Fibroblast of villous mesenchyme (primary cell): Measurements from ENCODE around the gene CTNNA1. TPM values are rescaled to one million over a fixed set of nuclear protein-coding genes. Genes with fewer than 3 reads are reported as not detected.
"Not testable (repeated sequence)": the region's sequence is repeated elsewhere in the genome, so short reads cannot be mapped to it uniquely, and the experiment has no call there.

Experiments
- DNase-seq: peaks from one replicate; pipeline ENCODE4 v3.0.0-alpha.2; 2010; ENCODE audit warnings: low read depth
- H3K4me3 ChIP-seq: 2 replicates; pipeline ENCODE4 v1.5.1; 2011; ENCODE audit warnings: low read depth, mild to moderate bottlenecking, low read length
- total RNA-seq: library from RNA; depleted of rRNA; stranded (reverse); fragments of >200 nt; gene quantifications from 2 replicates; pipeline ENCODE4 v1.2.3, GENCODE V29; 2012
- TF ChIP-seq, protein P1 (sequence below): IDR thresholded peaks from 2 replicates; pipeline ENCODE4 v1.5.1; 2012; ENCODE audit warnings: low read depth, mild to moderate bottlenecking, low read length; ENCODE audit not compliant: insufficient read depth

Gene CTNNA1
- total RNA-seq, 1 donor, result 461 TPM

DNA sequence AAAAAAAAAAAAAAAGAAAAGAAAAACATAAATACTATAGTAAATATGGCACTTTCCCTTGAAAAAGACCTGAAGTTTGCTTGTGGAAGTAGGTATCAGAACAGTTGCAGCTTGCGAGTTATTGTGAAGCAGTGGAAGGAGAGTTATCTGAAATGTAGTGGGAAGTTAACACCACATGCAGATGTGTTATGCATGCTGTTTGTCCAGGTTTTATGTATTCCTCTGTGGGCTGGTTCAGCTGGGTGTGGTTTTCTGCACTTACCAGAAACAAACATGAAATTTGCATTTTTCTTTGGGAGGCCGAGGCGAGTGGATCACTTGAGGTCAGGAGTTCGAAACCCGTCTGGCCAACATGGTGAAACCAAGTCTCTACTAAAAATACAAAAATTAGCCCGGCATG, 42.1 kb upstream of the CTNNA1 start:
- TF ChIP-seq, protein P1, sequence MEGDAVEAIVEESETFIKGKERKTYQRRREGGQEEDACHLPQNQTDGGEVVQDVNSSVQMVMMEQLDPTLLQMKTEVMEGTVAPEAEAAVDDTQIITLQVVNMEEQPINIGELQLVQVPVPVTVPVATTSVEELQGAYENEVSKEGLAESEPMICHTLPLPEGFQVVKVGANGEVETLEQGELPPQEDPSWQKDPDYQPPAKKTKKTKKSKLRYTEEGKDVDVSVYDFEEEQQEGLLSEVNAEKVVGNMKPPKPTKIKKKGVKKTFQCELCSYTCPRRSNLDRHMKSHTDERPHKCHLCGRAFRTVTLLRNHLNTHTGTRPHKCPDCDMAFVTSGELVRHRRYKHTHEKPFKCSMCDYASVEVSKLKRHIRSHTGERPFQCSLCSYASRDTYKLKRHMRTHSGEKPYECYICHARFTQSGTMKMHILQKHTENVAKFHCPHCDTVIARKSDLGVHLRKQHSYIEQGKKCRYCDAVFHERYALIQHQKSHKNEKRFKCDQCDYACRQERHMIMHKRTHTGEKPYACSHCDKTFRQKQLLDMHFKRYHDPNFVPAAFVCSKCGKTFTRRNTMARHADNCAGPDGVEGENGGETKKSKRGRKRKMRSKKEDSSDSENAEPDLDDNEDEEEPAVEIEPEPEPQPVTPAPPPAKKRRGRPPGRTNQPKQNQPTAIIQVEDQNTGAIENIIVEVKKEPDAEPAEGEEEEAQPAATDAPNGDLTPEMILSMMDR, result no peak
- no peak for DNase-seq
- H3K4me3 ChIP-seq, result no peak overlapping the region

DNA sequence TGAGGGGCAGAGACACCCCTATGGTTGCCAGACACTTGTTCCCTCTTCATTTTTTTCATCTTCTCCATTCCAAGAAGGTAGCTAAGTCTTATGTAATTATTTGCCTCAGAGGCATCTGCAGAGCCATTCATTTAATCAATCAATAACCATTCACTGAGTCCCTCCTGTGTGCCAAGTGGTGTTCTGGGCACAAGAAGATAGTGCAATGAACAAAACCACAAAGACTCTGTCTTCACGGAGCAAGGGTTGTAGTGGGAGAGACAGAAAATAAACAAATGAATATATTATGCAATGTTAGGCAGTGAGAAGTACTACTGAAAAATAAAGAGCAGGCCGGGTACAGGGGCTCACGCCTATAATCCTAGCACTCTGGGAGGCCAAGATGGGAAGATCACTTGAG, 41.4 kb upstream of the CTNNA1 start:
- peak; percentile 24 for DNase-seq
- TF ChIP-seq, protein P1, result no peak
- no peak overlapping the region for H3K4me3 ChIP-seq

DNA sequence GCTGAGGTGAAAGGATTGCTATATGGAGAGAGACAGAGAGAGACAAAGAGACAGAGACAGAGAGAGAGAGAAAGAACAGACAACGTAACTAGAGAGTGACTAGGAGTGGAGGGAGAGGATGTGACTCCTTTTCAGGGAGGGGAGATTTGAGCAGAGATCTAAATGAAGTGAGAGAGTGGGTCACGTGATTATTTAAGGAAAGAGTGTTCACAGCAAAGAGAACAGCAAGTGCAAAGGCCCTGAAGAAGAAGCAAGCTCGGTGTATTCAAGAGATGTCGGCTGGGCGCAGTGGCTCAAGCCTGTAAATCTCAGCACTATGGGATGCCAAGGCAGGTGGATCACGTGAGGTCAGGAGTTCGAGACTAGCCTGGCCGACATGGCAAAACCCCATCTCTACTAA, 40.9 kb upstream of the CTNNA1 start:
- TF ChIP-seq, protein P1, result no peak
- DNase-seq, result no peak
- H3K4me3 ChIP-seq, result no peak overlapping the region

DNA sequence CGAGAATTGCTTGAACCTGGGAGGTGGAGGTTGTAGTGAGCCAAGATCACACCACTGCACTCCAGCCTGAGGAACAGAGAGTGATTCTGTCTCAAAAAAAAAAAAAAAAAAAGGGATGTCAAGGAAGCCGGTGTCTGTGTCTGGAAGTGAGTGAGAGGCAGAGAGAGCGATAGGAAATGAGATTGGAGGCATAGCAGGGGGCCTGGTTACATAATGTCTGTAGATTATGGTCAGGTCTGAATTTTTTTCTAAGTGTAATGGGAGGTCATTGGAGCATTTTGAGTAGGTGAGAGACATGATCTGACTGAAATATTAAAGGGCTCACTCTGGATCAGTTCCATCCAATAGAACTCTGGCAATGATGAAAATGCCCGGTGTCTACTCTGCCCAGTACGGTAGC, 40.4 kb upstream of the CTNNA1 start:
- TF ChIP-seq, protein P1, result no peak
- no peak overlapping the region for H3K4me3 ChIP-seq
- no peak for DNase-seq

DNA sequence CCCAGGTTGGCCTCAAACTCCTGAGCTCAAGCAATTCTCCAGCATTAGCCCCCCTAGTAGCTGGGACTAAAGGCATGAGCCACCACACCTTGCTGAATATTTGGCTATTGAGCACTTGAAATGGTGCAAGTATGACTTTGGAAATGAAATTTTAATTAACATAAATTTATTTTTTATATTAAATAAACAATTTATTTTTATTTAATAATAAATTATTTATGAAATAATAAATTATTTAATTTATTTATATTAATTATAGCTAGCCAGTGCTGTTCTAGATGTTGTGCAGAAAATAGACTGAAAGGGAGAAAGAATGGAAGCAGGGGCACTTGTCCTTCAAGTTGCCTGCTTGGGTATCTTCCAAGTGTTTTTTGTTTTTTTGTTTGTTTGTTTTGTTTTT, 40.0 kb upstream of the CTNNA1 start:
- TF ChIP-seq, protein P1, result no peak
- no peak overlapping the region for H3K4me3 ChIP-seq
- DNase-seq, result no peak

DNA sequence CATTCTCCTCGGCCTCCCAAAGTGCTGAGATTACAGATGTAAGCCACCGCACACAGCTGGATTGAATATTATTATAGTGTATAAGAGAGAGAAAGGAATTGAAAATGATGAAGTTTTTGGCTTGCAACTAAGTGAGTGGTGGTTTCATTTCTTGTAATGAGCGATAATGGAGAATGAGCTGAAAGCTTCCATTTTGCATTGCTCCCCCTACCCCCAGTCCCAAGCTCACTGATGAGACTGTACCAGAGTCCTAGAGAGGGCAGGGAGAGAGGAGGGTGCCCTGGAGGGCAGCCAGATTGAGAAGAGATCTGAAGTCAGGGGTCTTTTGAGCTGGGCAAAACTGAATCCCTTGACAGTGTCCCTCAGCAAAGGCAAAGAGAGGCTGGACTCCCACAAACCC, 38.5 kb upstream of the CTNNA1 start:
- DNase-seq, result no peak
- H3K4me3 ChIP-seq, result no peak overlapping the region
- TF ChIP-seq, protein P1, result no peak

DNA sequence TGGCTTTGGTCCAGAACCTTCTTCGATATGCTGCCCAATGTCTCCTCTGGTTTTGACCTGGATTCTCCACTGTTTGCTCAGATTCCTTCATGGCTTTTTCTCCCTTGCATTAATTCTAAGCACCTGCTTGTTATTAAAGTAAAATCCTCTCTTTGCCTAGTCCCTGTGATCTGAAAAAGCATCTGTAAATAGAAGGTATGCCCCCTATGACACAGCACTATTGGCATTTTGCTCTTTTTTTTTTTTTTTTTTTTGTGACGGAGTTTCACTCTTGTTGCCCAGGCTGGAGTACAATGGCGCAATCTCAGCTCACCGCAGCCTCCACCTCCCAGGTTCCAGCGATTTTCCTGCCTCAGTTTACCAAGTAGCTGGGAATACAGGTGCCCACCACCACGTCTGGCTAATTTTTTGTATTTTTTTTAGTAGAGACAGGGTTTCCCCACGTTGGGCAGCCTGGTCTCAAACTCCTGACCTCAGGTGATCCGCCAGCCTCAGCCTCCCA, 37.2 kb upstream of the CTNNA1 start:
- DNase-seq, H3K4me3 ChIP-seq: not testable (repeated sequence)
